GM18909 (cell line): Measurements from ENCODE around the gene NT5DC1.
A peak's percentile ranks its signal among the peaks of the same experiment; 100 is the strongest.

Experiments used
- ATAC-seq: cut with Tn5 transposase; IDR thresholded peaks from one replicate; pipeline ENCODE4 v1.9.1; 2021; ENCODE audit warnings: mild to moderate bottlenecking; ENCODE audit not compliant: unreplicated experiment, poor library complexity

NT5DC1 gene

DNA sequence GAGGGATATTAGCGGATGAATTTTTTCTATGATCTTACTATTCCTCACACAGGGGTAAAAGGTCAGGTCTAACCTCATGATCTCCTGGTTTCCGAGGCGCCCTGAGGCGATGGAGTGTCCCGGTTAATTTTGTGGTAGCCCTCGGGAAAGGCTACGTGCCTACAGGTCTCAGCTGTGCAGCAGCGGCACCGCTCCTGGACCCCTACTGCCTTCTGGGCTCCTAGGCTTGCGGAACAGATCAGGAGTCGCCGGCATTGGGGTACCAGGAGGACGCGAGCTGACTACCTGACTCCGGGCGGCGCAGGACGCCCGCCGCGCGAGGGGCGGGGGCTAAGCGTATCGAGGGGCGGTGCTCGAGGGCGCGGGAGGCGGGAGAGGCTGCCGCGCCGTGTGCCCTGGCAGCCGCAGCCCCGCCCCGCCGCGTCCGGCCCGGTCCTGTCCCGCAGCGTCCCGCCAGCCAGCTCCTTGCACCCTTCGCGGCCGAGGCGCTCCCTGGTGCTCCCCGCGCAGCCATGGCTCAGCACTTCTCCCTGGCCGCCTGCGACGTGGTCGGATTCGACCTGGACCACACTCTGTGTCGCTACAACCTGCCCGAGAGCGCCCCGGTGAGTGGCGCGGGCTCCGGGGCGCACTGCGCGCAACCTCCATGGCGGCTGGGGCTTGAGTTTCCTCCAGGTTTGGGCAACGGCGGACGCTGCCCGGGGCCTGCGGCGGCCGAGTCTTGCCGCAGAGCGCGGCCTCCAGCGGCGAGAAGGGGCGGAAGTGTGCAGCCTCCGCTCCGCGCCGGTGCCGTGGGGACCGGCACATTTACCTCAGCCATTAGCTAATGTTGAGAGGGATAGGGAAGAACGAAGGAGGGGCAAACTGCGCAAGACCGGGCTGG is at the start of gene NT5DC1:
Gene NT5DC1 (plus strand): TSS at position 435 of the 883 bp plus-strand sequence. CDS start 78 bp downstream, at position 513.
- peak; percentile 88 for ATAC-seq

DNA sequence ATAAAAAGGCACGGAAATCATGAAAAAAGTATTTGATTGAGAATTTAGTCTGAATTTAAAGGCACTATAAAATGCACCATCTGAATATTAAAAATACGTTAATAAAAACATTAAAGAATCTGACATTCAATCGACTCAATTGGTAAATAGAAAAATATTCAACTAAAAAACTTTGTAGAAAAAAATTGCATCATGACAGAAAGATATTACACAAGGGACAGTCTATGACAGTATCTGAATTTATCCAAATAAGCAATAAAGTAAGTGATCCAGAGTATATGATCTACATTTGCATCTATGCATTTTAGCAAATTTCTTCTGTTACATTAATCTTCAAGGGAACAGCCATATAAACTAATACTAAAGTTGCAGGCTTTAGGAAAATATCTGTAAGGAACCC is 49.4 kb upstream of the NT5DC1 start:
- ATAC-seq: no peak

GRCh38 chr6:116055513-116055912 is 45.1 kb upstream of the NT5DC1 start:
- ATAC-seq: no peak

- no peak for ATAC-seq
Measured at GRCh38 chr6:116057766-116058165, 42.9 kb upstream of the NT5DC1 start.

- ATAC-seq: peak; percentile 77
Measured at GRCh38 chr6:116059713-116060571, 40.7 kb upstream of the NT5DC1 start.

DNA sequence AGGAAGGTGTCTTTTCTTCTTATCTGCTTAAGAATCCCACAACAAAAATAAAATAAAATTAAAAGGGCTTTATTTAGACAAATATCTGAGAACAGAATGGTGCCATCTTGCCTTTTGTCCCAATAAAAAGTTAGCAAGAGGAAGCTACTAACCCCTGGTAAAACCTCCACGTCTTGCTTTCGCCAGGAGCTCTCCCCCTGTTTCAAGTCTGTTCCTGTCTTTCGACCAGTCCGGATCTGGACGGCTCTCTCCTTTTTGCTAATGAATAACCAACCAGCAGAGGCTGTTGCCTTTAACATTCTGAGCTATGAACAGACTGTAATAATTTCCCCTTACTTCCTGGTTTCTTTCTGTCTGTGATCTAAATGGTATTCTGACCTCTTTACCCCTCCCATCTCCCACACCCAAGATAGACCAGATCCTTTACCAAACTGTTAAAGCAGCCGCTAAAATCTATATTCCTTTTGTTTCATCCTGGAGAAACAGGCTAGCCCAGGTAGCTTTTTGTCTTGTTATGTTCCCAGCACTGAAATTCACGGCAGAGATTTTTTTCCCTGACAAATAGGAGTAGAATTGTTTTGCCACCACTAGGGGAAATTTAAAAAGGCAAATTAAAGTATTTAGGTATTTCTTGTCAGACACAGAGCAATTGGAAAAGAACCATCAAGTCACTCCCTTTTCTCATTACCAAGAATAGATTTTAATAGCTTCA is 39.9 kb upstream of the NT5DC1 start, which contains the start of gene FRK:
Gene FRK (minus strand): TSS at position 320 of the 712 bp plus-strand sequence. CDS start 580 bp downstream, outside the sequence.
- ATAC-seq: no peak

DNA sequence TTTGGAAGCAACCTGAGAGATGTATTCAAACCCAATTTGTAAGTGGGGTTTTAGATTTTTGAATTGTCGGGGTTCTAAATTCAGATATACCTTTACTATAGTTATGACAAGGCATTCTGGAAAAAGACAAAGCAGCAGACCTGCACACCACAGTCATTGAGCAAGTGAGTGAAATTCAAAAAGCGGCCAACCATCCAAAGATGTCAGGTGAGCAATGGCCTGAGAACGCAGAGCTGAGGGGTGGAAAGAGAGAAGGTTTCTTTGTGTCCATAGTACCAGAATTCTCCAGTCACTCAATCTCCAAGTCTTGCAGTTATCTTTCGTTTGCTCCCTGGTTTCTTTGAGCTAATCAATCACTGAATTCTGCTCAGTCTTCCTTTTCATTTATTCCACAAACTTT is 38.2 kb upstream of the NT5DC1 start:
- ATAC-seq: no peak

GRCh38 chr6:116064666-116065065 is 36.0 kb upstream of the NT5DC1 start:
- ATAC-seq: no peak

GRCh38 chr6:116066789-116067188 is 33.9 kb upstream of the NT5DC1 start:
- ATAC-seq: no peak

- no peak for ATAC-seq
Measured at GRCh38 chr6:116070101-116070500, 30.6 kb upstream of the NT5DC1 start.

GRCh38 chr6:116070616-116071389 is 29.9 kb upstream of the NT5DC1 start:
- ATAC-seq: no peak

- no peak for ATAC-seq
Measured at GRCh38 chr6:116072368-116072767, 28.3 kb upstream of the NT5DC1 start.

- no peak for ATAC-seq
Measured at GRCh38 chr6:116073765-116074440, 26.8 kb upstream of the NT5DC1 start.

GRCh38 chr6:116074732-116075390 is 25.8 kb upstream of the NT5DC1 start:
- no peak for ATAC-seq

GRCh38 chr6:116078522-116078921 is 22.1 kb upstream of the NT5DC1 start:
- no peak for ATAC-seq

GRCh38 chr6:116078945-116079344 is 21.7 kb upstream of the NT5DC1 start:
- ATAC-seq: no peak

- no peak for ATAC-seq
Measured at GRCh38 chr6:116083052-116083451, 17.6 kb upstream of the NT5DC1 start.

DNA sequence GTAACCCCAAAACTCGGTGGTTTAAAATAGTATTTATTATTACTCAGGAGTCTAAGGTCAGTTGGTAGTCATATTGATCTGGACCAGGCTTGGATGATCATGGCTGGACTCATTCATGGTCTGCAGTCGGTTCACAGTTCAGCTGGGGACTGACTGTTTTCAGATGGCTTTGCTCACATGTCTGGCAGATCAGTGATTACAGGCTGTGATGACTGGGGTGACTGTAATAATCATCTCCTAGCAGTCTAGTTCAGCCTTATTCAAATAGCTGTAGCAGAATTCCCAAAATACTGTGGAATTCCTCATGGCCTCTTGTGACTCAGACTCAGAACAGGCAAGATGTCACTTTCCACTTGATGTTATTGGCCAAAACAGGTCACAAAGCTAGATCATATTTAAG is 16.4 kb upstream of the NT5DC1 start:
- no peak for ATAC-seq
